Measurements from ENCODE around the gene ANP32E.

- TF ChIP-seq EP300 (IDR thresholded peaks at IDR 0.05): no peak
- TF ChIP-seq, protein P1, sequence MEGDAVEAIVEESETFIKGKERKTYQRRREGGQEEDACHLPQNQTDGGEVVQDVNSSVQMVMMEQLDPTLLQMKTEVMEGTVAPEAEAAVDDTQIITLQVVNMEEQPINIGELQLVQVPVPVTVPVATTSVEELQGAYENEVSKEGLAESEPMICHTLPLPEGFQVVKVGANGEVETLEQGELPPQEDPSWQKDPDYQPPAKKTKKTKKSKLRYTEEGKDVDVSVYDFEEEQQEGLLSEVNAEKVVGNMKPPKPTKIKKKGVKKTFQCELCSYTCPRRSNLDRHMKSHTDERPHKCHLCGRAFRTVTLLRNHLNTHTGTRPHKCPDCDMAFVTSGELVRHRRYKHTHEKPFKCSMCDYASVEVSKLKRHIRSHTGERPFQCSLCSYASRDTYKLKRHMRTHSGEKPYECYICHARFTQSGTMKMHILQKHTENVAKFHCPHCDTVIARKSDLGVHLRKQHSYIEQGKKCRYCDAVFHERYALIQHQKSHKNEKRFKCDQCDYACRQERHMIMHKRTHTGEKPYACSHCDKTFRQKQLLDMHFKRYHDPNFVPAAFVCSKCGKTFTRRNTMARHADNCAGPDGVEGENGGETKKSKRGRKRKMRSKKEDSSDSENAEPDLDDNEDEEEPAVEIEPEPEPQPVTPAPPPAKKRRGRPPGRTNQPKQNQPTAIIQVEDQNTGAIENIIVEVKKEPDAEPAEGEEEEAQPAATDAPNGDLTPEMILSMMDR (IDR thresholded peaks at IDR 0.05): no peak
Measured at GRCh38 chr1:150259217-150259616, 23.3 kb upstream of the ANP32E start.

Data from ovary (tissue), 3 donors.